GM12891 (cell line): ENCODE results near the gene CLIC1.

ENCODE experiments used
- DNase-seq: peaks from one replicate; pipeline ENCODE4 v3.0.0; 2011; ENCODE audit warnings: low spot score; ENCODE audit not compliant: insufficient read length
- FAIRE-seq: peaks from 2 replicates; lab custom pipeline; 2011; peaks lifted over from hg19 to GRCh38; lab: Jason Lieb, UNC
- PAX5 ChIP-seq: IDR thresholded peaks from 2 replicates; pipeline ENCODE4 v1.6.1; 2011; ENCODE audit warnings: low read length, moderate library complexity, mild to moderate bottlenecking; ENCODE audit not compliant: insufficient read depth, severe bottlenecking
- POLR2A ChIP-seq: IDR thresholded peaks from 2 replicates; pipeline ENCODE4 v1.6.1; 2011; ENCODE audit warnings: low read depth, low read length, control low read depth
- POLR2AphosphoS5 ChIP-seq: IDR thresholded peaks from 2 replicates; pipeline ENCODE4 v1.6.1; 2011; ENCODE audit warnings: low read depth, low read length, control low read depth
- POU2F2 ChIP-seq: IDR thresholded peaks from 2 replicates; pipeline ENCODE4 v1.6.1; 2011; ENCODE audit warnings: low read depth, mild to moderate bottlenecking, control low read depth, low read length, moderate library complexity
- SPI1 ChIP-seq: IDR thresholded peaks from 2 replicates; pipeline ENCODE4 v1.6.1; 2011; ENCODE audit warnings: low read depth, low read length, control low read depth
- TAF1 ChIP-seq: IDR thresholded peaks from 2 replicates; pipeline ENCODE4 v1.6.1; 2011; ENCODE audit warnings: low read depth, low read length, control low read depth

CLIC1 gene

DNA sequence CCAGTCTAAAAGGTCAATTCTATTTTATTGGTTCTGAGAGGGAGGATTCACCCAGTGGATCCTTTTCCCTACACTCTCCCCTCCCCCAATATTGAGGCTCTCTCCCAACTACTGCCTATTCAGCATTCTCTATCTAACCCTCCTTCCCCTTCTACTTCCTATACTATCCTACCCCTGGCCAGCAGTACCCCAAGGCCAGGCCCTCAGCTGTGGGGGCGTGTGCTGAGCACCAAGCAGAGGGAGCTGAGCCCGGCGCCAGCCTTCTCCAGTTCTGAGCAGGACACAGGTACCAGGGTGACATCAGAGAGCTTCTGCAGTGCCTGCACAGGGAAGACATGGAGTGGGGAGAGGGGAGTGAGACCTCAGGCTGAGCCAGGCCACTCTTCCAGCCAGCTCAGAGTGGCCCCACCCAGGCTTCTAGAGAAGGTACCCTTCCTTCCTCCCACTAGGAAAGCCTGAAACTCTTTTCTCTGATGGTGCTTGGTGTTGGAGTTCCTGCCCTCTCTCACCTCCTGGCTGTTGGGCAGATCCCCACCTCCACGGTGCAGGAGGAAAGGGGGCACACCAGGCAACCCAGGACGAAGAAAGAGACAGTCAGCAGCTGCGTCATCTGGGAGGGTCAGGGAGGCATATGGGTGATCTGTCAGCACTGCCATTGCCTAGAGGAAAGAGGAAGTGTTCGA, 9.2 kb downstream of the CLIC1 start:
- TF ChIP-seq SPI1 = peak; percentile 99
- TF ChIP-seq POLR2A = no peak
- TF ChIP-seq POU2F2 = no peak
- DNase-seq = peak; percentile 87
- FAIRE-seq = peak; percentile 95

DNA sequence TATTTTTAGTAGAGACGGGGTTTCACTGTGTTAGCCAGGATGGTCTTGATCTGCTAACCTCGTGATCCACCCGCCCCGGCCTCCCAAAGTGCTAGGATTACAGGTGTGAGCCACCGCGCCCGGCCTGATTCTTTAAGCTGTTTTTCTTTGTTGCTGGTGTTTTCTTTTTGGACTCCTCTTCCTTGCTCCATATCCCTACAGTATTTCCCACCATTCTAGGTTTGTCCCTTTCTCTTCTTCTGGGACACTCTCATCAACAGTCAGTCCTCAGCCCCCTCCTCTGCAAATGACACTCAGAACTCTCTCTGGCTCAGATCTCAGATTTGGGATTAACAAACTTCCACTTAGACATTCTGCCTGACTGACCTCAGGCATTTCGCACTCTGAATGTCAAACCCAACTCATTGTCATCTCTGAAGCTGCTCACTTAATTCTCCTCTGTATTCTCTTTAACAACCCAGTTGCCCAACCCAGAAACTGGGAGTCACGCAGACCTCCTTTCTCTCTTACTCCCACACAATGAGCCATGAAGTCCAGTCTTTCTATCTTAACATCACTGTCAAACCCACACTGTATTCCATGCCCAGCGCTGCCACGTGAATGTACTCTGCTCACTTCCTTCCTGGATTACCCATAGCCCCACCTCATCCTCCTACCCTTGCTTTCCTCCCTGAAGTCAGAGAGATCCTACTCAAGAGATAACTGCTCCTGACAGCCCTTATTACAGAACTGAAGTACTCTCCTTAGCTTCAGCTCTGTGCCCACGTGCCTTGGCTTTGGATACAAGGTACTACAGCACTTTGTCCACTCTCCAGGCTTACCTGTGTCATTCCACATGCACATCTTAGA, 10.6 kb downstream of the CLIC1 start:
- DNase-seq (no peak), FAIRE-seq (no peak)
- TF ChIP-seq POLR2A (no peak), POLR2AphosphoS5 (no peak), PAX5 (no peak), SPI1 (no peak), POU2F2 (no peak), TAF1 (no peak)

DNA sequence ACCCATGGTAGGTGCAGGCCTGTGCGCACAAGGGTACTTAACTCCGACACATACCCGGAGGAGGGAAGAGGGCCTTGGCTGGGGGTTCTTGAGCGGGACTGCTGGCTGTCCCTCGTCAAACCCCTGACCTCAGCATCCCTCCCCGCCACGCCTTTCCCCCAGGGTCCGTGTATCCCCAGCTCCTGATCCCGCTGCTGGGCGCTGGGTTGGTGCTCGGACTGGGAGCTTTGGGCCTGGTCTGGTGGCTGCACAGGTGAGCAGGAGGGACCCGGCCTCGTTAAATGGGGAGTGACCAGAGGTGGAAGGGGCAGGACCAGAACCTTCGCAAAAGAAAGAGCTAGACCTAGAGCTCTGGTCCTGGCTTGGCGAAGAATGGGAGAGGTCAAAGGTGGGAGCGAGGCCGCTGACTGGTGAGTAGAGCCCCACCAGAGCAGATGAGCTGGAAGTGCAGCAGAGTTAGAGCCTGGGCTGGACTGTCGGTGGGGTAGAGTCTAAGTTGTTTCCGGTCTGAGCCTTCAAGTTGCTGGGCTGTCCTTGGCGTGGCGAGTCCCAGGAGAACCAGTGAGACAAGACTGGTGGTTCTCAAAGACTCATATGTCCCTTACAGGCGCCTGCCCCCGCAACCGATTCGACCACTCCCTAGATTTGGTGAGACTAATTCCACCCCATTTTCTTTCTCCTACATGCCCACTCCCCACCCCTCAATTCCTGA, 12.2 kb downstream of the CLIC1 start:
- TF ChIP-seq POU2F2 (no peak), TAF1 (no peak), POLR2AphosphoS5 (no peak), PAX5 (no peak), POLR2A (no peak), SPI1 (no peak)
- DNase-seq (no peak), FAIRE-seq (no peak)

DNA sequence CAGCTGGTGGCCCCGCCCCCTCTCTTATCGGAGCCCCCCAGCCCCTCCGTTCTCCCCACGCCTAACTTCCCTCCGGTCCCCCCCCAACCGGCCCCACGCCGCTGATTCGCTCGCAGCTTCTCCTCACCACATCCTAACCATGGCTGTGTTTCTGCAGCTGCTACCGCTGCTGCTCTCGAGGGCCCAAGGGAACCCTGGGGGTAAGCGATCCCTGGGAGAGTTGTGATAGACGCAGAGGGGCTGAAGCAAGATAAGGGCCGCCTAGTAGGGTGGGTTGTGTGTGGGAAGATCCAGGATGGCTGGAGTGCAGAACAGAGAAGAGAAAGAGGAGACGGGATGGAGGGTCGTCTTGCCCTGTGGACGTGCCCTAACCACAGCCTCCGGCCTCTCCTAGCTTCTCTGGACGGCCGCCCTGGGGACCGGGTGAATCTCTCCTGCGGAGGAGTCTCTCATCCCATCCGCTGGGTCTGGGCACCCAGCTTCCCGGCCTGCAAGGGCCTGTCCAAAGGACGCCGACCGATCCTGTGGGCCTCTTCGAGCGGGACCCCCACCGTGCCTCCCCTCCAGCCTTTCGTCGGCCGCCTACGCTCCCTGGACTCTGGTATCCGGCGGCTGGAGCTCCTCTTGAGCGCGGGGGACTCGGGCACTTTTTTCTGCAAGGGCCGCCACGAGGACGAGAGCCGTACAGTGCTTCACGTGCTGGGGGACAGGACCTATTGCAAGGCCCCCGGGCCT, 12.9 kb downstream of the CLIC1 start, which contains the start of gene MPIG6B:
TSS of gene MPIG6B (plus strand) at position 129 of the 735 bp plus-strand sequence. CDS start at position 140, 11 bp downstream.
- no peak for FAIRE-seq
- DNase-seq = no peak

DNA sequence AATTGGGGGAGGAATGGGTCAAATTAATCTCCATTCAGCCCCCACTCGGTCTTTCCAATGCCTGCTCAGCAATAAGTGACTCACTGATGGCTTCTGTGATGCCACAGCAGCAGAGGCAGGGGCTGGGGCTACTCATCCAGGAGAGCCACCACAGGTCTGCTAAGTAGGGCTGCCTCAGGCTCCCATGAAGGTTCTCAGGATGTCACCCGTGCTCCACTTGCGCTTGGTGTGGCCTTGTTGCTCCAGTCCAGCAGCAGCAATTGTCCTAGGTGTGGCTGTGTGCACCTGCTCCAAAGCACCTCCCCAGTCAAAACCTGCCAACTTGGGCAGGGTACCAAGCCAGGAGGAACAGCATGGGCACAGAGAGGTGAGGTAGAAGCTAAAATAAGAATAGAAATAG, 14.2 kb downstream of the CLIC1 start:
- no peak for FAIRE-seq

More for the DNA sequence above, 12.9 kb downstream of the CLIC1 start, which contains the start of gene MPIG6B:
- TF ChIP-seq TAF1 (no peak), POU2F2 (no peak), SPI1 (no peak), POLR2A (no peak), POLR2AphosphoS5 (no peak), PAX5 (no peak)

DNA sequence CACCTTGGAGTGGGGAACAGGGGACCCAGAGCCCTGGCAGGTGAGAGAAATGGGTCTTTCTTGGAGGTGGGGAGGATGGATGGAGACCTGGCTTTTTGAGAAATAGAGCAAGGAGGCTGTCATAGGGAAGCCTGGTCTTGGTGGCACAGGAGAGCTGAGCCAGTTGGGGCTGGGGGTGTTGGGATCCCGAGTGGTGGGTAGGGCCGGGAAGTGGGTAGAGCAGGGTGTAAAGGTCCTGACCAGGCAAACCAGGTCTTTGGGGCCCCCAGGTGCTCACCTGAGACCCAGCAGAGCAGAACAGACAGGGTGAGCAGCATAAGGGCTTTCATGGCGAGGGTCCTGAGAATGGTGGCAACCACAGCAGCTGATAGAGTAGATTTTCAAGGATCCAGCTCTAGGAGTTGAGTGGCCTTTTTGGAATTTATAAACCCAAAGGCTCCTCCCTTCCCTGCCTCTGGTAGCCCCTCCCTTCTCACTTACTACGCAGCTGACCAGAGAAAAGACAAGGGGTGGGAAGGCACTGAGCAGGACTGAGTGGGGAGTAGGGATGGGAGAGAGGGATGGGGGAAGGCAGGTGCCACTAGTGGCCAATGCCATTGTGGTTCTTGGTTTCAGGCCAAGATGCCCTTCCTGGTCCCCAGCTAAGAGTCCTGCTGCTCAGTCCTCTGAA, 14.8 kb downstream of the CLIC1 start, which contains the start of gene LY6G6C:
TSS of gene LY6G6C (minus strand) at position 396 of the 670 bp plus-strand sequence. CDS start at position 329, 67 bp downstream.
- FAIRE-seq = no peak
- no peak for DNase-seq
- TF ChIP-seq POLR2AphosphoS5 (no peak), POU2F2 (no peak), SPI1 (no peak), TAF1 (no peak), PAX5 (no peak), POLR2A (no peak)

More for the DNA sequence above, 14.2 kb downstream of the CLIC1 start:
- no peak for DNase-seq
- TF ChIP-seq POLR2AphosphoS5 (no peak), PAX5 (no peak), SPI1 (no peak), POLR2A (no peak), POU2F2 (no peak), TAF1 (no peak)

DNA sequence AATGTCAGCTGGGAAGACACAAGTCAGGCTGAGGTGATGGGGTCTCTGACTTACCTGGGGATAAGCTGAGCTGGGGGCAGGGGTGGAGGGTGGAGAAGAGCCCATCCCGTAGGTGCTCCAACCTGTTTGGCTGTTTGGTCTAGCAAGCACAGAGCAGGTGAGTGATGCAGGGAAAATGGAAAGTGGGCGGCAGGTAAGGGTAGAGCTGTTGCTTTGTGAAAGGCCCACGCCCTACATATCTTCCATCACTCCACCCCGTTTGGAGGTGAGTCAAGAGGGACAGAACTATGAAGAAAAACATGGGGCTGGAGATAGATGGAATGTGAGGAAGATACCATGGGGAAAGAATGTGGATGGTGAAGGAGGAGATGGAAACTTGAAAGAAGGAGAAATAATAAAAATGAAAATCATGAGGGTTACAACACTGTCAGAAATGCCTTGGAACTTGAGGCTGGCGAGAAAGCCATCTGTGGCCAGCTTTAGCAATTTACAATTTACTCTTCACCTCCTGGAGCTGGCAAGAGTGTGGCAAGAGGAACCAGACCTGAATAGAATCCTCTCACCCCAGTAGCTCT, 16.0 kb downstream of the CLIC1 start:
- FAIRE-seq = no peak
- DNase-seq = no peak
- TF ChIP-seq SPI1 (no peak), POLR2AphosphoS5 (no peak), PAX5 (no peak), TAF1 (no peak), POU2F2 (no peak)

DNA sequence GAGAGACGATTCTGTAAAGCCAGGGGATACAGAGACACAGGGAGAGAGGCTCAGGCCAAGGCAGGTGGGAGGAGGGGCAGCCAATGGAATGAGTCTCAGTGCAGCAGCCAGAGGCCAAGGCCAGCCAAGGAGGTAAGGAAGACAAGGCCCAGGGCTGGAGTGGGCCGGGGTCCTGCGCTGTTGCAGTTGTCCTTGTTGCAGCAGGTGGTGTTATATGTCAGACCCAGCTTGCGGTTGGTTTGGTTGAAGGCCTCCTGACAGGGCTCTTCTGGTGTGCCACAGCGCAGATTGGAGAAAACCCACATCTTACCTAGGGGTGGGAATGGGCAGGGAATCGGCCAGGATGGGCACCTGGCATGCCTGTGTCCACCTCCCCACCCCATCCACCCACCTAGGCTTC, 17.3 kb downstream of the CLIC1 start:
- TF ChIP-seq POLR2AphosphoS5 (no peak), TAF1 (no peak), PAX5 (no peak), POLR2A (no peak), POU2F2 (no peak), SPI1 (no peak)
- no peak for DNase-seq
- FAIRE-seq = no peak
